ENCODE results near the gene GATD1. TPM values are rescaled to one million over a fixed set of nuclear protein-coding genes. Genes with fewer than 3 reads are reported as not detected.

GATD1 gene
- total RNA-seq, 1 experiment from 2014 or later, result 43.6 TPM

Small RNA genes lying within 50 kb of the gene (small RNA-seq; reads per million reads assigned to genes)
- gene SNORA52, result not detected

Other genes with a start within 250 kb of the GATD1 start
- 8.5 and 53.1 TPM in 2 replicates for gene HRAS, start 241.9 kb downstream of the GATD1 start, total RNA-seq (2014; rRNA removed; shearing (Covaris generic); ENCODE audit: low replicate concordance)
- 0.37 and 4.6 TPM in 2 replicates for gene LRRC56, start 240.0 kb downstream of the GATD1 start, total RNA-seq (2014; rRNA removed; shearing (Covaris generic); ENCODE audit: low replicate concordance)
- gene LMNTD2, start 216.7 kb downstream of the GATD1 start, total RNA-seq (2014; rRNA removed; shearing (Covaris generic); ENCODE audit: low replicate concordance), result 6.2 and 14.3 TPM in 2 replicates
- 13.8 and 29.1 TPM in 2 replicates for gene RASSF7, start 216.5 kb downstream of the GATD1 start, total RNA-seq (2014; rRNA removed; shearing (Covaris generic); ENCODE audit: low replicate concordance)
- 8.7 and 20.9 TPM in 2 replicates for gene PHRF1, start 201.0 kb downstream of the GATD1 start, total RNA-seq (2014; rRNA removed; shearing (Covaris generic); ENCODE audit: low replicate concordance)
- gene IRF7, start 161.5 kb downstream of the GATD1 start, total RNA-seq (2014; rRNA removed; shearing (Covaris generic); ENCODE audit: low replicate concordance), result 34.6 and 53.5 TPM in 2 replicates
- gene CDHR5, start 152.5 kb downstream of the GATD1 start, total RNA-seq (2014; rRNA removed; shearing (Covaris generic); ENCODE audit: low replicate concordance), result 0.04 TPM in 1 of 2 replicates, not detected in the other
- not detected in 2 replicates for gene SCT, start 150.3 kb downstream of the GATD1 start, total RNA-seq (2014; rRNA removed; shearing (Covaris generic); ENCODE audit: low replicate concordance)
- not detected in 2 replicates for gene DRD4, start 140.2 kb downstream of the GATD1 start, total RNA-seq (2014; rRNA removed; shearing (Covaris generic); ENCODE audit: low replicate concordance)
- gene DEAF1, start 82.3 kb downstream of the GATD1 start, total RNA-seq (2014; rRNA removed; shearing (Covaris generic); ENCODE audit: low replicate concordance), result 35.9 and 57.3 TPM in 2 replicates
- gene TMEM80, start 81.7 kb downstream of the GATD1 start, total RNA-seq (2014; rRNA removed; shearing (Covaris generic); ENCODE audit: low replicate concordance), result 25.4 and 32.8 TPM in 2 replicates
- gene EPS8L2, start 71.3 kb downstream of the GATD1 start, total RNA-seq (2014; rRNA removed; shearing (Covaris generic); ENCODE audit: low replicate concordance), result 2.3 and 10.4 TPM in 2 replicates
- 127 and 177 TPM in 2 replicates for gene TALDO1, start 30.0 kb downstream of the GATD1 start, total RNA-seq (2014; rRNA removed; shearing (Covaris generic); ENCODE audit: low replicate concordance)
- gene CEND1, start 12.6 kb upstream of the GATD1 start, total RNA-seq (2014; rRNA removed; shearing (Covaris generic); ENCODE audit: low replicate concordance), result 19.8 and 50.0 TPM in 2 replicates
- gene SLC25A22, start 20.8 kb upstream of the GATD1 start, total RNA-seq (2014; rRNA removed; shearing (Covaris generic); ENCODE audit: low replicate concordance), result 9.3 and 23.4 TPM in 2 replicates
- gene PIDD1, start 27.7 kb upstream of the GATD1 start, total RNA-seq (2014; rRNA removed; shearing (Covaris generic); ENCODE audit: low replicate concordance), result 26.2 and 26.6 TPM in 2 replicates
- 774 and 1,042 TPM in 2 replicates for gene RPLP2, start 32.5 kb upstream of the GATD1 start, total RNA-seq (2014; rRNA removed; shearing (Covaris generic); ENCODE audit: low replicate concordance)
- gene PNPLA2, start 41.4 kb upstream of the GATD1 start, total RNA-seq (2014; rRNA removed; shearing (Covaris generic); ENCODE audit: low replicate concordance), result 32.5 and 35.8 TPM in 2 replicates
- gene CRACR2B, start 50.4 kb upstream of the GATD1 start, total RNA-seq (2014; rRNA removed; shearing (Covaris generic); ENCODE audit: low replicate concordance), result 0.48 and 1.5 TPM in 2 replicates
- gene CD151, start 55.5 kb upstream of the GATD1 start, total RNA-seq (2014; rRNA removed; shearing (Covaris generic); ENCODE audit: low replicate concordance), result 8.4 and 10.5 TPM in 2 replicates
- 113 and 203 TPM in 2 replicates for gene POLR2L, start 65.0 kb upstream of the GATD1 start, total RNA-seq (2014; rRNA removed; shearing (Covaris generic); ENCODE audit: low replicate concordance)
- 4.0 TPM in 1 of 2 replicates, not detected in the other for gene TSPAN4, start 65.4 kb upstream of the GATD1 start, total RNA-seq (2014; rRNA removed; shearing (Covaris generic); ENCODE audit: low replicate concordance)
- gene CHID1, start 133.3 kb upstream of the GATD1 start, total RNA-seq (2014; rRNA removed; shearing (Covaris generic); ENCODE audit: low replicate concordance), result 32.8 and 43.7 TPM in 2 replicates
- 20.0 and 34.6 TPM in 2 replicates for gene AP2A2, start 148.4 kb upstream of the GATD1 start, total RNA-seq (2014; rRNA removed; shearing (Covaris generic); ENCODE audit: low replicate concordance)

Measured in Karpas-422 (cell line).